A673 (cell line): ENCODE measurements around the gene WDR62. TPM values are rescaled to one million over a fixed set of nuclear protein-coding genes. Genes with fewer than 3 reads are reported as not detected.

Experiments used
- BruUV-seq: library from RNA; stranded (reverse); fragments of 400-500 nt; replicated peaks from 2 replicates; lab custom pipeline; 2021; lab: Mats Ljungman, UMichigan
- CTCF ChIA-PET: fragments of 300-600 bp; sonication (Branson Sonifier 250); formaldehyde crosslinking; loops from one replicate; lab custom pipeline; 2022; ENCODE audit warnings: antibody characterized with exemption; lab: Charles Lee
- POLR2A ChIA-PET: fragments of 300-600 bp; sonication (Branson Sonifier 250); formaldehyde crosslinking; loops from one replicate; lab custom pipeline; 2022; ENCODE audit warnings: antibody characterized with exemption; ENCODE audit not compliant: low non-redundant PET; lab: Charles Lee
- DNase-seq: peaks from one replicate; pipeline ENCODE4 v3.0.0-alpha.2; 2015; ENCODE audit warnings: low spot score
- H3K27ac ChIP-seq: fragments of 200-600 bp; sonication (generic); 2 replicates; pipeline ENCODE4 v1.5.1; 2016; ENCODE audit warnings: mixed run types, low read depth, mild to moderate bottlenecking, mixed read lengths, antibody characterized with exemption, low read length; ENCODE audit not compliant: poor library complexity, severe bottlenecking
- H3K27me3 ChIP-seq: fragments of 200-600 bp; sonication (generic); replicated peaks from 2 replicates; pipeline ENCODE4 v1.6.1; 2017; ENCODE audit warnings: mixed run types, low read depth, mild to moderate bottlenecking, mixed read lengths, antibody characterized with exemption, low read length; ENCODE audit not compliant: insufficient read depth, poor library complexity
- H3K36me3 ChIP-seq: fragments of 200-600 bp; sonication (generic); 2 replicates; pipeline ENCODE4 v1.6.1; 2016; ENCODE audit warnings: mixed run types, mild to moderate bottlenecking, mixed read lengths, antibody characterized with exemption, low read length; ENCODE audit not compliant: insufficient read depth, poor library complexity, severe bottlenecking
- H3K4me1 ChIP-seq: fragments of 200-600 bp; sonication (generic); 2 replicates; pipeline ENCODE4 v1.6.1; 2017; ENCODE audit warnings: mixed run types, mild to moderate bottlenecking, mixed read lengths, antibody characterized with exemption, low read length; ENCODE audit not compliant: insufficient read depth, poor library complexity, severe bottlenecking
- H3K4me3 ChIP-seq: fragments of 200-600 bp; sonication (generic); 2 replicates; pipeline ENCODE4 v1.5.1; 2016; ENCODE audit warnings: low read depth, mixed run types, mild to moderate bottlenecking, mixed read lengths, low read length; ENCODE audit not compliant: poor library complexity, severe bottlenecking
- H3K9me3 ChIP-seq: fragments of 200-600 bp; sonication (generic); 2 replicates; pipeline ENCODE4 v1.6.1; 2016; ENCODE audit warnings: mixed run types, low read depth, mild to moderate bottlenecking, mixed read lengths, antibody characterized with exemption, low read length; ENCODE audit not compliant: poor library complexity, severe bottlenecking
- CTCF ChIP-seq: fragments of 300-800, 200-600 bp; sonication (generic); conservative IDR thresholded peaks from 2 replicates; pipeline ENCODE4 v1.5.1; 2017; ENCODE audit warnings: low read depth, mild to moderate bottlenecking, antibody characterized with exemption, low read length, moderate library complexity, mixed read lengths
- EZH2 ChIP-seq: fragments of 200-600 bp; sonication (generic); IDR thresholded peaks from 2 replicates; pipeline ENCODE4 v1.6.1; 2017; ENCODE audit warnings: borderline replicate concordance, low read depth, mild to moderate bottlenecking, mixed read lengths, antibody characterized with exemption, low read length; ENCODE audit not compliant: poor library complexity, severe bottlenecking
- intact Hi-C: fragments of 100-400 bp; cut with micrococcal nuclease; formaldehyde crosslinking; loops from one replicate; pipeline ENCODE4 v1.10.0; 2022; ENCODE audit not compliant: unreplicated experiment
- total RNA-seq: library from RNA; stranded (reverse); gene quantifications from 2 replicates; pipeline ENCODE4 v1.2.3, GENCODE V29; 2021

Gene WDR62
- total RNA-seq, 1 experiment from 2014 or later, result 40.4 TPM

DNA sequence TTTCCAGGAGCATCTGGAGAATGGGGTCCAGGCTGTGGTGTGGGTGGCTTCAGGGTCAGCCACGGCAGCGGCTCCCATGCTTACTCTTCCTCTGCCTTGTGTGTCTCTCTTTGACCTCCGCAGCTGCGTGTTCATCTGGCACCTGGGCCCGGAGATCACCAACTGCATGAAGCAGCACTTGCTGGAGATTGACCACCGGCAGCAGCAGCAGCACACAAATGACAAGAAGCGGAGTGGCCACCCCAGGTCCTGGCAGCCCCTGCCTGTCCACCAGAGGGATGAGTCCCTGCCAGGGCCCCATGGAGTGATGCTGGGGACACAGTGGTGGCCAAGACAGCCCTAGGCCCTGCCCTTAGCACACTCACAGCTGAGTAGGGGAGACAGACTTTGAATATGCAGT, 37.9 kb downstream of the WDR62 start:
- POLR2A ChIA-PET, result no interaction called here
- DNase-seq, result no peak
- Histone ChIP-seq H3K9me3 (no peaks in the 10 kb centered on the region), H3K36me3 (peaks cover 54% of the 10 kb centered on the region), H3K27me3 (no peaks in the 10 kb centered on the region), H3K27ac (no peak overlapping the region), H3K4me1 (no peaks in the 10 kb centered on the region), H3K4me3 (no peak overlapping the region)
- BruUV-seq, result no TSS peak
- intact Hi-C loops, result no loop called here
- TF ChIP-seq EZH2 (no peak), CTCF (no peak)
- CTCF ChIA-PET, result no interaction called here

DNA sequence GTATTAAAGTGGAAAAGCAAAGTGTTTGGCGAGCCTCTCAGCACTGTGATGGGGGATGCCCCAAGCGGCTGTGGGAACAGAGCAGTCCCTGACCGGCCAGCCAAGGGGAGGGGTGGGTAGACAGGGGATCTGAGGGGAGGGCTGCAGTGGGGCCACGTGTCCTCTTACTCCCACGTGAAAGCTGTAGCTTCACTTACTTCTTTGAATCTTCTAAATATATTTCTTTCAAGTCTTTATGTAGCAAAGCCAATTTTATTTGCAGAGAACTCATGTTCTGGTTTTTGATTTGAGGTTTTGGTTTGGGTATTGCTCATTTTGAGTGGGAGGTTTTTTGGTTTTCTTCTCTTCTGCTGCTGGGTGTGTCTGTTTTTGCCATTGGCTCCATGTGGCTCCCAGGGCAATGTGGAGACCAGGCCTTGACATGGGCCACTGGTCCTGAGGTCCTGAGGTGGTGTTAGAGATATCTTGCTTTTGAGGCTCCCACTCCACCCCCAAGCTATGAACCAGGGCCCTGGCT, 38.5 kb downstream of the WDR62 start:
- H3K27me3 ChIP-seq, result no peaks in the 10 kb centered on the region
- CTCF ChIA-PET, result no interaction called here
- TF ChIP-seq CTCF (no peak), EZH2 (no peak)
- intact Hi-C loops, result no loop called here
- H3K36me3 ChIP-seq, result peaks cover 48% of the 10 kb centered on the region
- DNase-seq, result no peak
- BruUV-seq, result no TSS peak
- no peaks in the 10 kb centered on the region for H3K4me1 ChIP-seq
- H3K4me3 ChIP-seq, result no peak overlapping the region
- POLR2A ChIA-PET, result no interaction called here
- no peaks in the 10 kb centered on the region for H3K9me3 ChIP-seq
- H3K27ac ChIP-seq, result no peak overlapping the region

GRCh38 chr19:36093687-36094086, 39.0 kb downstream of the WDR62 start:
- no peak overlapping the region for H3K4me3 ChIP-seq
- no TSS peak for BruUV-seq
- no peak overlapping the region for H3K27ac ChIP-seq
- no peaks in the 10 kb centered on the region for H3K9me3 ChIP-seq
- ChIA-PET POLR2A (no interaction called here), CTCF (no interaction called here)
- peaks cover 44% of the 10 kb centered on the region for H3K36me3 ChIP-seq
- no peak for DNase-seq
- intact Hi-C loops, result no loop called here
- no peak for TF ChIP-seq EZH2
- TF ChIP-seq CTCF, result no peak
- no peaks in the 10 kb centered on the region for H3K27me3 ChIP-seq
- H3K4me1 ChIP-seq, result no peaks in the 10 kb centered on the region
